Measurements from ENCODE around the gene KLHL20.

- no peak for TF ChIP-seq JUND (CRISPR knock-in tag; IDR thresholded peaks at IDR 0.05)
- TF ChIP-seq GMEB1 (CRISPR knock-in tag; IDR thresholded peaks at IDR 0.05; ENCODE audit: borderline replicate concordance) = no peak
- TF ChIP-seq ZNF282 (IDR thresholded peaks at IDR 0.05; ENCODE audit: partially characterized antibody) = no peak
- TF ChIP-seq EED (CRISPR knock-in tag; IDR thresholded peaks at IDR 0.05) = no peak
- no peak for TF ChIP-seq ZNF510 (CRISPR knock-in tag; IDR thresholded peaks at IDR 0.05; ENCODE audit: low read depth)
Observed at GRCh38 chr1:173715538-173715844, 710 bp downstream of the KLHL20 start.

Data from HepG2 (cell line).